GM12878 (cell line): Measurements from ENCODE around the gene TMEM18. TPM values are rescaled to one million over a fixed set of nuclear protein-coding genes. Genes with fewer than 3 reads are reported as not detected.
A peak's percentile ranks its signal among the peaks of the same experiment; 100 is the strongest.

Experiments
- ASH2L ChIP-seq: fragments of 300-600, 200-600 bp; sonication (generic); IDR thresholded peaks from 2 replicates; pipeline ENCODE4 v1.6.1; 2017; ENCODE audit warnings: low read depth, mild to moderate bottlenecking, borderline replicate concordance
- ATF7 ChIP-seq: fragments of 450-650 bp; IDR thresholded peaks from 2 replicates; pipeline ENCODE4 v1.6.1; 2016; ENCODE audit warnings: low read depth, mild to moderate bottlenecking
- CHD2 ChIP-seq: IDR thresholded peaks from 2 replicates; pipeline ENCODE4 v1.6.1; 2011; ENCODE audit warnings: low read depth, low read length, improper control_type of control experiment, borderline replicate concordance
- CHD4 ChIP-seq: fragments of 200-600 bp; sonication (generic); IDR thresholded peaks from 2 replicates; pipeline ENCODE4 v1.6.1; 2016; ENCODE audit warnings: mild to moderate bottlenecking
- ELK1 ChIP-seq: IDR thresholded peaks from 2 replicates; pipeline ENCODE4 v1.6.1; 2012; ENCODE audit warnings: low read depth, low read length, improper control_type of control experiment
- HDGF ChIP-seq: fragments of 450-650 bp; IDR thresholded peaks from 2 replicates; pipeline ENCODE4 v1.6.1; 2016; ENCODE audit warnings: antibody characterized with exemption
- LARP7 ChIP-seq: fragments of 450-650 bp; IDR thresholded peaks from 2 replicates; pipeline ENCODE4 v1.6.1; 2017; ENCODE audit warnings: mild to moderate bottlenecking
- MLLT1 ChIP-seq: fragments of 450-650 bp; IDR thresholded peaks from 2 replicates; pipeline ENCODE4 v1.6.1; 2016; ENCODE audit warnings: mild to moderate bottlenecking
- PAX5 ChIP-seq: IDR thresholded peaks from 2 replicates; pipeline ENCODE4 v1.6.1; 2011; ENCODE audit warnings: low read depth, low read length, borderline replicate concordance
- SMC3 ChIP-seq: IDR thresholded peaks from 2 replicates; pipeline ENCODE4 v1.6.1; 2011; ENCODE audit warnings: low read length, improper control_type of control experiment, borderline replicate concordance
- SP1 ChIP-seq: IDR thresholded peaks from one replicate; pipeline ENCODE4 v1.6.1; 2011; ENCODE audit warnings: low read depth, low read length
- STAT3 ChIP-seq: IDR thresholded peaks from 2 replicates; pipeline ENCODE4 v1.6.1; 2011; ENCODE audit warnings: low read depth, low read length, improper control_type of control experiment
- ZBED1 ChIP-seq: IDR thresholded peaks from 2 replicates; pipeline ENCODE4 v1.6.1; 2016; ENCODE audit warnings: borderline replicate concordance
- ZBTB4 ChIP-seq: fragments of 450-650 bp; formaldehyde crosslinking; IDR thresholded peaks from 2 replicates; pipeline ENCODE4 v1.4.0; 2022; ENCODE audit warnings: mild to moderate bottlenecking, moderate library complexity
- ZNF207 ChIP-seq: fragments of 450-650 bp; IDR thresholded peaks from 2 replicates; pipeline ENCODE4 v1.6.1; 2014; ENCODE audit warnings: antibody characterized with exemption, mild to moderate bottlenecking, borderline replicate concordance
- ZNF274 ChIP-seq: IDR thresholded peaks from one replicate; pipeline ENCODE4 v1.8.0; 2011; ENCODE audit not compliant: insufficient read length, insufficient read depth
- ZSCAN29 ChIP-seq: fragments of 450-650 bp; IDR thresholded peaks from 2 replicates; pipeline ENCODE4 v1.6.1; 2017; ENCODE audit warnings: mild to moderate bottlenecking, moderate library complexity
- polyA plus RNA-seq, 11 experiments: library from polyadenylated mRNA; depleted of rRNA in 4 of 11; unstranded in 6 of 11; stranded (reverse) in 5 of 11; fragments of >200 nt; fragmentation: Nextera tagmentation in 4 of 11; fragmentation: Illumina TruSeq in 1 of 11; extraction: Ambion mirVana in 4 of 11; extraction: Trizol in 1 of 11; gene quantifications; 1 replicate in 1 of 11; 2 replicates in 10 of 11; pipeline versions ENCODE4 v1.2.1 to v1.2.3, GENCODE V29; 2011 to 2016; ENCODE audit warnings: inconsistent platforms in 2 of 11, missing spikeins in 2 of 11, low read depth in 1 of 11
- total RNA-seq, 4 experiments: library from RNA; depleted of rRNA in 3 of 4; stranded (reverse); fragments of >200 nt in 3 of 4; fragmentation: Illumina TruSeq in 1 of 4; extraction: Trizol in 1 of 4; gene quantifications; 2 replicates each; pipeline versions ENCODE4 v1.2.1 to v1.2.3, GENCODE V29; 2013 to 2021
- TF ChIP-seq, protein P1 (sequence below): IDR thresholded peaks from 2 replicates; pipeline ENCODE4 v1.6.1; 2012; ENCODE audit warnings: low read depth, low read length, improper control_type of control experiment
- TF ChIP-seq, protein P2 (sequence below): fragments of 450-650 bp; IDR thresholded peaks from 2 replicates; pipeline ENCODE4 v1.6.1; 2016; ENCODE audit warnings: mild to moderate bottlenecking

TMEM18 gene
- total and polyA plus RNA-seq, 10 of the 15 experiments (the other 5 are each of a cell fraction or from before 2014, with no cell fraction given): 11.2 to 56.3 (median 26.0) TPM

DNA sequence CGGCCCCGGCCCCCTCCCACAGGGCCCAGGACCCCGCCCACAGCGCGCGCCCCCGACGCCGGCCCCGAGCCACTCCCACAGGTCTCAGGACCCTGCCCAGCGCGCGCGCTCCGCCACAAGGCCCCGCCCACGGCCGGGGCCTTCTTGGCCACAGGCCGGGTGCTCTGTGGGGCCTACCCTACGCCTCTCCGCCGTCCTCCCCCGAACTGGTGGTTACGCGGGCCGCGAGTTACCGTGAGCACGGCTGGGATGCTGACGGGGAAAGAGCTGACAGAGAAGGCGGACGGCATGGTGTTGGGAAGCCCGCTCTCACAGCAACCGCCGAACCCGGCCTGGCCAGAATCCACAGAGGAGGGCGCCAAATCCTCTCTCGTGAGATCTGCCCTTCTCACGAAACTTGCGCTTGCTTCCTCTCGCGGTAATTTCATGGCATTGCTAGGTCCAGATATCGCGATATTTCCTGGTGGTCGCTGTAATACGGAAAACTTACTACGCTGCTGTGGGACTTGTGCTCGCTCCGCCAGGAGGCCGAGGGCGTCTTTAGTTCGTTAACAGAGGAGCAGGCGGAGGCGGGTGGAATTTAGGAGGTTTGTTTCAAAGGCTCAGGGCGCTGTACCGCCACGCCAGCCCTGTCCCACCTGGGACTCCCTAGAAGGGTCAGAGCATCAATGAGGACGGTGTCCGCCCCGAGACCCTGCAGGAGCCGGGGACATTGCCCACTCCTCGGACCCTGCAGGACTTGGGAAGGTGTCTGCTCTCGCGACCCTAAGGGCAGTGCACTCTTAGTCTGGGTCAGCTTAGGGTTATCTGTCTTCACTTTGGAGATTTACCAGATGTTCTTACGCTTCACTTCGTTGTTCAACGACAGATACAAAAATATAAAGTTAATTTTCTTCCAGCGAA lies at the start of gene TMEM18 (continued):
- TF ChIP-seq ZBED1 (peak; percentile 98), ASH2L (no peak), PAX5 (no peak), SMC3 (no peak), STAT3 (no peak), CHD2 (peak; percentile 100), ZNF274 (no peak), LARP7 (peak; percentile 87), HDGF (peak; percentile 81; the same call in 1 of the 2 replicates), MLLT1 (peak; percentile 79; the same call in 1 of the 2 replicates), ZSCAN29 (peak; percentile 66; the same call in 1 of the 2 replicates), ZNF207 (peak; percentile 99), ATF7 (peak; percentile 34), ELK1 (no peak), ZBTB4 (CRISPR knock-in tag) (no peak), CHD4 (no peak), SP1 (peak; percentile 23)
- TF ChIP-seq, protein P1, sequence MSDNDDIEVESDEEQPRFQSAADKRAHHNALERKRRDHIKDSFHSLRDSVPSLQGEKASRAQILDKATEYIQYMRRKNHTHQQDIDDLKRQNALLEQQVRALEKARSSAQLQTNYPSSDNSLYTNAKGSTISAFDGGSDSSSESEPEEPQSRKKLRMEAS: no peak; the same call in 1 of the 2 replicates
- TF ChIP-seq, protein P2, sequence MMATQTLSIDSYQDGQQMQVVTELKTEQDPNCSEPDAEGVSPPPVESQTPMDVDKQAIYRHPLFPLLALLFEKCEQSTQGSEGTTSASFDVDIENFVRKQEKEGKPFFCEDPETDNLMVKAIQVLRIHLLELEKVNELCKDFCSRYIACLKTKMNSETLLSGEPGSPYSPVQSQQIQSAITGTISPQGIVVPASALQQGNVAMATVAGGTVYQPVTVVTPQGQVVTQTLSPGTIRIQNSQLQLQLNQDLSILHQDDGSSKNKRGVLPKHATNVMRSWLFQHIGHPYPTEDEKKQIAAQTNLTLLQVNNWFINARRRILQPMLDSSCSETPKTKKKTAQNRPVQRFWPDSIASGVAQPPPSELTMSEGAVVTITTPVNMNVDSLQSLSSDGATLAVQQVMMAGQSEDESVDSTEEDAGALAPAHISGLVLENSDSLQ: peak; percentile 74
